ENCODE measurements around the gene ATP8A1. TPM values are rescaled to one million over a fixed set of nuclear protein-coding genes. Genes with fewer than 3 reads are reported as not detected.

ATP8A1 gene
- total RNA-seq, 6 donors from 2014 or later: 39.5 to 264 (median 144) TPM

DNA sequence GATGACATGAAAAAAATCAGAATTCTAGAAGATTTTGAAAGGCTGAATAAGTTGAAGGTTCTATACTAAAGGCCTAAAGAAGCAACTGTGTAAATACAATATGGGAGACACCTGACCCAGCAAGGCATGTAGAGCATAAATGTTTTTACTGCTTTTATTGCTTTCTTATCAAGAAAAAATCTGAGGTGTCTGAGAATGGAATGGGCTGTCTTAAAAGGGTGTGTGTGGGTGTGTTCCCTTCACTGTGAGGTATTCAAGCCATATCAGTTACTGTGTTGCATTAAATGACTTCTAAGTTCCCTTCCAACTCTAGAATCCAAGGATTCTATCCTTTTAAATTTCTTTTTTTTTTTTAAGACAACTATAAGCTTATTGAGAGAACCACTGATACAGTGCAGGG lies 15.7 kb downstream of the ATP8A1 start:
- Histone ChIP-seq H3K4me3 (no peak overlapping the region), H3K36me3 (no peaks in the 10 kb centered on the region), H3K4me1 (peaks cover 15 to 41% (median 28%) of the 10 kb centered on the region in 4 donors), H3K9me3 (no peaks in the 10 kb centered on the region), H3K27me3 (no peaks in the 10 kb centered on the region), H3K27ac (no peak overlapping the region)
- ATAC-seq (ENCODE audit: low FRiP score in 2 of 2): no peak
- TF ChIP-seq POLR2A (IDR thresholded peaks at IDR 0.05) (no peak), POLR2AphosphoS5 (IDR thresholded peaks at IDR 0.05) (no peak), EP300 (IDR thresholded peaks at IDR 0.05) (no peak)
- TF ChIP-seq, protein P1, sequence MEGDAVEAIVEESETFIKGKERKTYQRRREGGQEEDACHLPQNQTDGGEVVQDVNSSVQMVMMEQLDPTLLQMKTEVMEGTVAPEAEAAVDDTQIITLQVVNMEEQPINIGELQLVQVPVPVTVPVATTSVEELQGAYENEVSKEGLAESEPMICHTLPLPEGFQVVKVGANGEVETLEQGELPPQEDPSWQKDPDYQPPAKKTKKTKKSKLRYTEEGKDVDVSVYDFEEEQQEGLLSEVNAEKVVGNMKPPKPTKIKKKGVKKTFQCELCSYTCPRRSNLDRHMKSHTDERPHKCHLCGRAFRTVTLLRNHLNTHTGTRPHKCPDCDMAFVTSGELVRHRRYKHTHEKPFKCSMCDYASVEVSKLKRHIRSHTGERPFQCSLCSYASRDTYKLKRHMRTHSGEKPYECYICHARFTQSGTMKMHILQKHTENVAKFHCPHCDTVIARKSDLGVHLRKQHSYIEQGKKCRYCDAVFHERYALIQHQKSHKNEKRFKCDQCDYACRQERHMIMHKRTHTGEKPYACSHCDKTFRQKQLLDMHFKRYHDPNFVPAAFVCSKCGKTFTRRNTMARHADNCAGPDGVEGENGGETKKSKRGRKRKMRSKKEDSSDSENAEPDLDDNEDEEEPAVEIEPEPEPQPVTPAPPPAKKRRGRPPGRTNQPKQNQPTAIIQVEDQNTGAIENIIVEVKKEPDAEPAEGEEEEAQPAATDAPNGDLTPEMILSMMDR (IDR thresholded peaks at IDR 0.05): no peak
- no peak for DNase-seq

DNA sequence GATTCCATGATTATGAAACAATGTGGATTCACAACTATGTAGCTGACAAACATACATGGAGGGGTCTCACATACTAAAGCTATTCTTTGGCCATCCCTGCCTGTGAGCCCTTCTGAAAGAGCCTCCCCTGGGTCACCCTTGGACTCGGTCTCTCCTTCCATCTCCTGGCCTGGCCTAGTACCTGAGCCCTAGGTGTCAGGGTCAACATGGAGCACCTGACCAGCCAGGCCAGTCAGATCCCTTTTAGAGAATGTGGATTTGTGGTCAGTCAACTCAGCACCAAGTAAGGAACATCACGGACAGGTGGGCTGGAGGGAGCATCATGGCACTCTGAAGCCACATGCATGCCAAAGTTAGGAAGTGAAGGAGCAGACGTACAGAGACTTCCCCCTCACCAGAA lies 16.3 kb downstream of the ATP8A1 start:
- Histone ChIP-seq H3K27me3 (no peaks in the 10 kb centered on the region), H3K9me3 (no peaks in the 10 kb centered on the region), H3K4me1 (peaks cover 15 to 41% (median 28%) of the 10 kb centered on the region in 4 donors), H3K4me3 (no peak overlapping the region), H3K27ac (no peak overlapping the region), H3K36me3 (no peaks in the 10 kb centered on the region)
- no peak for TF ChIP-seq EP300 (IDR thresholded peaks at IDR 0.05)
- no peak for TF ChIP-seq POLR2A (IDR thresholded peaks at IDR 0.05)
- TF ChIP-seq POLR2AphosphoS5 (IDR thresholded peaks at IDR 0.05): no peak
- TF ChIP-seq, protein P1 (IDR thresholded peaks at IDR 0.05): no peak
- 73 to 82% methylated on average over 3 of the region's 3 CpGs for WGBS, 2 donors
- ATAC-seq (ENCODE audit: low FRiP score in 2 of 2) (no peak), DNase-seq (no peak)

DNA sequence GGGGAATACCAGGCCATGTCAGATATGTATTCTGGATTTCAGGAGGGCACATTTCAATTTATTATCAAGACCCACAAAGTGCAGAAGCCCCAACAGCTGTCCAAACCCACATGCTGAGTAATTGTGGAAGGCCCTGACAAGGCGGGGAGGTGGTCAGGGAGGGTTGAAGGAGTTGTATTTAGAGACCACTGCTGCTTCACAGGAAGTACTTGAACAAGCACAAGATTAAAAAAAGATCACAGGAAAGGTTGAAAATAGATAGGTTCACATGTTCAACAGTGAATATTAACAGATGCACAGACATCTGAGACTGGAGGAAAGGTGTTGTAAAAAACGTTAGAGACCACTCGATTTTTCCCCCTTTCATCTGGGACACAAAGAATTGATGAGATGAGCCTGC lies 17.9 kb downstream of the ATP8A1 start:
- TF ChIP-seq EP300 (IDR thresholded peaks at IDR 0.05): no peak
- no peak for TF ChIP-seq POLR2AphosphoS5 (IDR thresholded peaks at IDR 0.05)
- TF ChIP-seq POLR2A (IDR thresholded peaks at IDR 0.05): no peak
- TF ChIP-seq, protein P1 (IDR thresholded peaks at IDR 0.05): no peak
- Histone ChIP-seq H3K4me3 (no peak overlapping the region), H3K27me3 (no peaks in the 10 kb centered on the region), H3K9me3 (no peaks in the 10 kb centered on the region), H3K36me3 (no peaks in the 10 kb centered on the region), H3K27ac (no peak overlapping the region), H3K4me1 (peaks cover 15 to 41% (median 28%) of the 10 kb centered on the region in 4 donors)
- DNase-seq (no peak), ATAC-seq (ENCODE audit: low FRiP score in 2 of 2) (no peak)
- 25 to 44% methylated on average over 3 of the region's 3 CpGs for WGBS, 2 donors

DNA sequence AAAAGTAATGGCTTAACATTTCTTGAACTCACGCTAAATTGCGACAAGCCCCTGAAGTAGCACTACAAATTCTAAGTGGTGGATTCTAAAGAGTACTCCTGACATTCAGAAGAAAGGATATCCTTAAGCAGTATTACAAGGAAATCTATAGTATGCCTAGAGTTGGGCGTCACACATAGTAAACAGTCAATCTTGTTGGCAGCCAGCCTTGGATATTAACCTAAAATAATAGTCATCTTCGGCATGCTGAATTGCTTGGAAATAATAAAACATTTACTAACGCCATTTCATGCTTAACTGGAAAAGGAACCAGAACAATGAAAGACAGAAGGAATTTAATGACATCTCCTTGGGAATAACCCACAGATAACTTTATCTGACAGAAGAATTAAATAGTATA lies 18.6 kb downstream of the ATP8A1 start:
- no peaks in the 10 kb centered on the region for H3K36me3 ChIP-seq
- peaks cover 15 to 41% (median 31%) of the 10 kb centered on the region in 4 donors for H3K4me1 ChIP-seq
- no peaks in the 10 kb centered on the region for H3K27me3 ChIP-seq
- no peaks in the 10 kb centered on the region for H3K9me3 ChIP-seq
- H3K27ac ChIP-seq: no peak overlapping the region
- no peak overlapping the region for H3K4me3 ChIP-seq
- 38 to 39% methylated on average over 5 of the region's 5 CpGs for WGBS, 2 donors
- DNase-seq (no peak), ATAC-seq (ENCODE audit: low FRiP score in 2 of 2) (no peak)
- no peak for TF ChIP-seq POLR2A (IDR thresholded peaks at IDR 0.05)
- TF ChIP-seq POLR2AphosphoS5 (IDR thresholded peaks at IDR 0.05): no peak
- TF ChIP-seq EP300 (IDR thresholded peaks at IDR 0.05): no peak
- TF ChIP-seq, protein P1 (IDR thresholded peaks at IDR 0.05): no peak

DNA sequence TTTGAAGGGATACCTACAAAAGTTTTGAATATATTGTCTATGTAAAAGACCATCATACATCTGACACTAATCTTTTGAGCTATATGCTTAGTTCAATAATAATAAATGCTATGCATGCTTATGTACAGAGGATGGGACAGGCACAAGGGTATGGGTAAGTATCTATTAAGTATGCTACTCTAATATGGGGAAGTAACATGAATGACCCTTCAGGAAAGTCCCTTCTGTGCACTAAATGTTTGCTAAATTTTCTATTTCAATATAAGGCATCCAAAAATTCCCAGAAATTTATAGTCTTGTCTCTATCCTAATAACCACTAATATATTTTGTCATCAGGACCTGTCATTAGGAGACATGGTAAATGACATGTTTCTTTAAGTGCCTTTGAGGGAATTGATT lies 19.0 kb downstream of the ATP8A1 start:
- DNase-seq (no peak), ATAC-seq (ENCODE audit: low FRiP score in 2 of 2) (no peak)
- Histone ChIP-seq H3K27me3 (no peaks in the 10 kb centered on the region), H3K27ac (no peak overlapping the region), H3K9me3 (no peaks in the 10 kb centered on the region), H3K4me3 (no peak overlapping the region), H3K36me3 (no peaks in the 10 kb centered on the region), H3K4me1 (peaks cover 13 to 44% (median 29%) of the 10 kb centered on the region in 4 donors)
- TF ChIP-seq POLR2A (IDR thresholded peaks at IDR 0.05): no peak
- TF ChIP-seq, protein P1 (IDR thresholded peaks at IDR 0.05): no peak

Measured in upper lobe of left lung (tissue), 6 donors.